CD8-positive, alpha-beta memory T cell (primary cell): ENCODE data around the gene PKMYT1. TPM values are rescaled to one million over a fixed set of nuclear protein-coding genes. Genes with fewer than 3 reads are reported as not detected.

Experiments
- CTCF ChIA-PET: fragments of 350-600 bp; sonication (Branson Sonifier 250); formaldehyde crosslinking; loops from one replicate; lab custom pipeline; 2021; ENCODE audit warnings: antibody characterized with exemption; lab: Charles Lee
- POLR2A ChIA-PET: fragments of 350-600 bp; sonication (Branson Sonifier 250); formaldehyde crosslinking; loops from one replicate; lab custom pipeline; 2021; ENCODE audit warnings: antibody characterized with exemption; lab: Charles Lee
- DNase-seq, 5 donors: peaks; one replicate each; pipeline versions ENCODE4 v3.0.0 to v3.0.0-alpha.2; 2020 to 2022; ENCODE audit warnings: mixed read lengths in 1 of 5
- H3K27ac ChIP-seq: one replicate; pipeline ENCODE4 v1.7.0; 2013; ENCODE audit warnings: low read depth, mild to moderate bottlenecking, low read length, moderate library complexity
- H3K27me3 ChIP-seq: 2 replicates; pipeline ENCODE4 v1.7.0; 2013; ENCODE audit warnings: low read length, mild to moderate bottlenecking; ENCODE audit not compliant: insufficient read depth, poor library complexity, severe bottlenecking
- H3K36me3 ChIP-seq: 2 replicates; pipeline ENCODE4 v1.7.0; 2013; ENCODE audit warnings: mild to moderate bottlenecking, low read length, moderate library complexity; ENCODE audit not compliant: insufficient read depth
- H3K4me1 ChIP-seq: 2 replicates; pipeline ENCODE4 v1.7.0; 2013; ENCODE audit warnings: mild to moderate bottlenecking, low read length, moderate library complexity; ENCODE audit not compliant: insufficient read depth
- H3K4me3 ChIP-seq: 2 replicates; pipeline ENCODE4 v1.7.0; 2013; ENCODE audit warnings: mild to moderate bottlenecking, low read length
- H3K9me3 ChIP-seq: 2 replicates; pipeline ENCODE4 v1.7.0; 2013; ENCODE audit warnings: mild to moderate bottlenecking, low read length
- H3K27ac Mint-ChIP-seq, 8 donors: one replicate each; pipeline ENCODE4 v1.8.0; 2020 to 2021; ENCODE audit warnings: mixed read lengths in 8 of 8, mild to moderate bottlenecking in 6 of 8, inconsistent platforms in 3 of 8, moderate library complexity in 3 of 8
- H3K27me3 Mint-ChIP-seq, 2 donors: one replicate each; pipeline ENCODE4 v1.8.0; 2020 to 2021; ENCODE audit warnings: mixed read lengths in 2 of 2, mild to moderate bottlenecking in 1 of 2, moderate library complexity in 1 of 2
- H3K36me3 Mint-ChIP-seq, 3 donors: one replicate each; pipeline ENCODE4 v1.8.0; 2020 to 2021; ENCODE audit warnings: mixed read lengths in 3 of 3, inconsistent platforms in 1 of 3, mild to moderate bottlenecking in 1 of 3
- H3K4me1 Mint-ChIP-seq, 3 donors: one replicate each; pipeline ENCODE4 v1.8.0; 2020 to 2021; ENCODE audit warnings: mixed read lengths in 3 of 3, inconsistent platforms in 1 of 3, mild to moderate bottlenecking in 1 of 3
- H3K4me3 Mint-ChIP-seq, 7 donors: one replicate each; pipeline ENCODE4 v1.8.0; 2020 to 2021; ENCODE audit warnings: mixed read lengths in 7 of 7, mild to moderate bottlenecking in 6 of 7, moderate library complexity in 4 of 7, inconsistent platforms in 2 of 7
- H3K9me3 Mint-ChIP-seq, 5 donors: one replicate each; pipeline ENCODE4 v1.8.0; 2020 to 2022; ENCODE audit warnings: mixed read lengths in 5 of 5, mild to moderate bottlenecking in 3 of 5, moderate library complexity in 2 of 5, inconsistent platforms in 1 of 5
- polyA plus RNA-seq: library from polyadenylated mRNA; unstranded; fragments of 300-500 nt; fragmentation: Illumina TruSeq; gene quantifications from one replicate; pipeline ENCODE4 v1.2.3, GENCODE V29; 2021
- total RNA-seq, 2 experiments: library from RNA; stranded (reverse); gene quantifications; one replicate each; pipeline ENCODE4 v1.2.3, GENCODE V29; 2021

The PKMYT1 gene
- total and polyA plus RNA-seq, 3 experiments from 2014 or later, result 0.18 to 112 (median 103) TPM

GRCh38 chr16:2991566-2992261 lies 11.5 kb upstream of the PKMYT1 start:
- H3K27ac ChIP-seq, result no peak overlapping the region
- Mint-ChIP-seq H3K4me3 (no peak overlapping the region), H3K36me3 (no peaks in the 10 kb centered on the region), H3K4me1 (no peaks in the 10 kb centered on the region), H3K27ac (no peak overlapping the region), H3K27me3 (peaks cover 0 to 4% of the 10 kb centered on the region in 2 donors), H3K9me3 (no peaks in the 10 kb centered on the region)
- POLR2A ChIA-PET, result no interaction called here
- H3K4me1 ChIP-seq, result no peaks in the 10 kb centered on the region
- no peaks in the 10 kb centered on the region for H3K9me3 ChIP-seq
- H3K36me3 ChIP-seq, result no peaks in the 10 kb centered on the region
- H3K4me3 ChIP-seq, result no peak overlapping the region
- CTCF ChIA-PET, result interaction anchor here (1.6 kb wide), 2 partner anchors 9 to 12 kb away, joined by 4 to 5 read pairs; no protein-coding TSS in a partner anchor
- no peaks in the 10 kb centered on the region for H3K27me3 ChIP-seq
- DNase-seq, result no peak

- Mint-ChIP-seq H3K27me3 (peaks cover 2 to 4% of the 10 kb centered on the region in 2 donors), H3K9me3 (no peaks in the 10 kb centered on the region), H3K36me3 (no peaks in the 10 kb centered on the region), H3K27ac (no peak overlapping the region), H3K4me1 (no peaks in the 10 kb centered on the region), H3K4me3 (no peak overlapping the region)
- Histone ChIP-seq H3K27me3 (no peaks in the 10 kb centered on the region), H3K4me3 (no peak overlapping the region), H3K36me3 (no peaks in the 10 kb centered on the region), H3K9me3 (no peaks in the 10 kb centered on the region), H3K27ac (no peak overlapping the region), H3K4me1 (no peaks in the 10 kb centered on the region)
- DNase-seq, result no peak
- ChIA-PET CTCF (no interaction called here), POLR2A (no interaction called here)
These were observed 10.6 kb upstream of the PKMYT1 start for GRCh38 chr16:2990891-2991290.

GRCh38 chr16:2988590-2989099 lies 8.4 kb upstream of the PKMYT1 start:
- Mint-ChIP-seq H3K27ac (peak overlapping the region in 1 of 8 donors; percentile 65), H3K27me3 (peaks cover 3 to 4% of the 10 kb centered on the region in 2 donors), H3K4me3 (no peak overlapping the region), H3K36me3 (no peaks in the 10 kb centered on the region), H3K4me1 (peaks cover 0 to 5% (median 0%) of the 10 kb centered on the region in 3 donors), H3K9me3 (no peaks in the 10 kb centered on the region)
- Histone ChIP-seq H3K27ac (no peak overlapping the region), H3K4me3 (no peak overlapping the region), H3K36me3 (no peaks in the 10 kb centered on the region), H3K9me3 (no peaks in the 10 kb centered on the region), H3K4me1 (no peaks in the 10 kb centered on the region), H3K27me3 (no peaks in the 10 kb centered on the region)
- ChIA-PET POLR2A (no interaction called here), CTCF (interaction anchor here (0.9 kb wide), 1 partner anchor 39 kb away, joined by 3 read pairs; no protein-coding TSS in a partner anchor)
- no peak for DNase-seq

- Mint-ChIP-seq H3K27me3 (peaks cover 3 to 4% of the 10 kb centered on the region in 2 donors), H3K27ac (no peak overlapping the region), H3K9me3 (no peaks in the 10 kb centered on the region), H3K4me3 (no peak overlapping the region), H3K36me3 (no peaks in the 10 kb centered on the region), H3K4me1 (peaks cover 0 to 5% (median 0%) of the 10 kb centered on the region in 3 donors)
- ChIA-PET CTCF (no interaction called here), POLR2A (no interaction called here)
- no peaks in the 10 kb centered on the region for H3K4me1 ChIP-seq
- no peak overlapping the region for H3K4me3 ChIP-seq
- no peak overlapping the region for H3K27ac ChIP-seq
- no peaks in the 10 kb centered on the region for H3K9me3 ChIP-seq
- DNase-seq, result no peak
- no peaks in the 10 kb centered on the region for H3K27me3 ChIP-seq
- H3K36me3 ChIP-seq, result no peaks in the 10 kb centered on the region
These were observed 7.6 kb upstream of the PKMYT1 start for GRCh38 chr16:2987833-2988232.

GRCh38 chr16:2987286-2987685 lies 7.0 kb upstream of the PKMYT1 start:
- no peaks in the 10 kb centered on the region for H3K27me3 ChIP-seq
- no peak overlapping the region for H3K4me3 ChIP-seq
- H3K4me3 Mint-ChIP-seq, result no peak overlapping the region
- H3K9me3 ChIP-seq, result no peaks in the 10 kb centered on the region
- ChIA-PET POLR2A (no interaction called here), CTCF (no interaction called here)
- peaks cover 3 to 4% of the 10 kb centered on the region in 2 donors for H3K27me3 Mint-ChIP-seq
- DNase-seq, result no peak
- H3K4me1 Mint-ChIP-seq, result peaks cover 0 to 8% (median 0%) of the 10 kb centered on the region in 3 donors
- H3K27ac ChIP-seq, result no peak overlapping the region
- H3K27ac Mint-ChIP-seq, result no peak overlapping the region
- no peaks in the 10 kb centered on the region for H3K4me1 ChIP-seq
- H3K36me3 ChIP-seq, result no peaks in the 10 kb centered on the region
- H3K36me3 Mint-ChIP-seq, result no peaks in the 10 kb centered on the region
- H3K9me3 Mint-ChIP-seq, result no peaks in the 10 kb centered on the region

- no peak overlapping the region for H3K4me3 Mint-ChIP-seq
- H3K27me3 Mint-ChIP-seq, result peaks cover 3 to 4% of the 10 kb centered on the region in 2 donors
- H3K4me3 ChIP-seq, result no peak overlapping the region
- no peaks in the 10 kb centered on the region for H3K4me1 ChIP-seq
- H3K4me1 Mint-ChIP-seq, result peaks cover under 1 to 11% (median 3%) of the 10 kb centered on the region in 3 donors
- POLR2A ChIA-PET, result no interaction called here
- H3K27me3 ChIP-seq, result no peaks in the 10 kb centered on the region
- CTCF ChIA-PET, result no interaction called here
- no peak overlapping the region for H3K27ac Mint-ChIP-seq
- H3K9me3 ChIP-seq, result no peaks in the 10 kb centered on the region
- H3K36me3 Mint-ChIP-seq, result no peaks in the 10 kb centered on the region
- H3K27ac ChIP-seq, result no peak overlapping the region
- H3K9me3 Mint-ChIP-seq, result no peaks in the 10 kb centered on the region
- no peak for DNase-seq
- no peaks in the 10 kb centered on the region for H3K36me3 ChIP-seq
These were observed 6.5 kb upstream of the PKMYT1 start for GRCh38 chr16:2986623-2987188.

- H3K4me3 ChIP-seq, result no peak overlapping the region
- H3K36me3 ChIP-seq, result no peaks in the 10 kb centered on the region
- POLR2A ChIA-PET, result no interaction called here
- no peak for DNase-seq
- Mint-ChIP-seq H3K36me3 (no peaks in the 10 kb centered on the region), H3K27me3 (peaks cover 3 to 4% of the 10 kb centered on the region in 2 donors), H3K27ac (no peak overlapping the region), H3K4me1 (peaks cover 4 to 13% (median 9%) of the 10 kb centered on the region in 3 donors), H3K4me3 (no peak overlapping the region), H3K9me3 (no peaks in the 10 kb centered on the region)
- CTCF ChIA-PET, result no interaction called here
- H3K4me1 ChIP-seq, result no peaks in the 10 kb centered on the region
- H3K27ac ChIP-seq, result no peak overlapping the region
- H3K9me3 ChIP-seq, result no peaks in the 10 kb centered on the region
- H3K27me3 ChIP-seq, result no peaks in the 10 kb centered on the region
These were observed 5.7 kb upstream of the PKMYT1 start for GRCh38 chr16:2985893-2986355.

GRCh38 chr16:2985462-2985861 lies 5.2 kb upstream of the PKMYT1 start:
- ChIA-PET CTCF (interaction anchor here (1.2 to 1.3 kb wide), 2 partner anchors 11 to 18 kb away, joined by 3 read pairs; no protein-coding TSS in a partner anchor), POLR2A (no interaction called here)
- Mint-ChIP-seq H3K4me1 (peaks cover 4 to 15% (median 12%) of the 10 kb centered on the region in 3 donors), H3K27me3 (peaks cover 1 to 3% of the 10 kb centered on the region in 2 donors), H3K36me3 (no peaks in the 10 kb centered on the region), H3K27ac (no peak overlapping the region), H3K4me3 (no peak overlapping the region), H3K9me3 (no peaks in the 10 kb centered on the region)
- no peaks in the 10 kb centered on the region for H3K36me3 ChIP-seq
- no peaks in the 10 kb centered on the region for H3K9me3 ChIP-seq
- no peak overlapping the region for H3K27ac ChIP-seq
- no peaks in the 10 kb centered on the region for H3K27me3 ChIP-seq
- H3K4me3 ChIP-seq, result no peak overlapping the region
- H3K4me1 ChIP-seq, result no peaks in the 10 kb centered on the region
- DNase-seq, result no peak
